Measurements from ENCODE around the gene KRT20. TPM values are rescaled to one million over a fixed set of nuclear protein-coding genes. Genes with fewer than 3 reads are reported as not detected.

KRT20 gene
- total and polyA plus RNA-seq, 2 of the 8 experiments (the other 6 are each of a cell fraction or from before 2014, with no cell fraction given) = not detected

DNA sequence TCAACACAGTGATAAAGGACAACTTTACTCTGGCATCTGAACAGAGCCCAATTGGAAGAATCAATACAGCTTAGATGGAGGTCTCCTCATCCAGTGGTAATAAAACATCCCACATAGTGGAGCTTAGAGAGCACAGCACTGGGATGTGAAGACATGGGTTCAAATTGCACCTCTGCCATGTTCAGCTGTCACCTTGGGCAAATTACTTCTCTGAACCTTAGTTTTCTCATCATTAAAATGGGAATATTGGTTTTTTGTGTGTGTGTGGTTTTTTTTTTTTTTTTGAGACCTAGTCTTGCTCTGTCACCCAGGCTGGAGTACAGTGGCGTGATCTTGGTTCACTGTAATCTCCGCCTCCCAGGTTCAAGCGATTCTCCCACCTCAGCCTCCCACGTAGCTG is 49.0 kb downstream of the KRT20 start:
- Histone ChIP-seq H3K27ac (ENCODE audit: low read depth, low read length) (no peak overlapping the region), H3K56ac (replicated peaks; ENCODE audit: insufficient read length, low read depth, low read length) (no peak overlapping the region), H3K79me2 (ENCODE audit: control insufficient read depth in 1 of 2, insufficient read depth in 2 of 2, low read length in 2 of 2) (no peaks in the 10 kb centered on the region), H2BK120ac (replicated peaks; ENCODE audit: low read depth, low read length) (no peak overlapping the region), H4K5ac (ENCODE audit: insufficient read length, low read depth, low read length) (no peak overlapping the region), H2AFZ (ENCODE audit: low read length) (no peak overlapping the region), H3K36me3 (ENCODE audit: control insufficient read depth in 2 of 4, insufficient read depth in 4 of 4, low read length in 3 of 4) (no peaks in the 10 kb centered on the region), H4K91ac (replicated peaks; ENCODE audit: insufficient read length, low read length) (no peak overlapping the region), H2BK20ac (ENCODE audit: low read length) (no peak overlapping the region), H3K4ac (replicated peaks; ENCODE audit: insufficient read length, low read depth, low read length) (no peak overlapping the region), H3K23ac (ENCODE audit: insufficient read length) (no peak overlapping the region), H3K4me2 (ENCODE audit: insufficient read depth in 1 of 2, low read depth in 2 of 2, low read length in 2 of 2) (no peak overlapping the region), H2AK5ac (ENCODE audit: low read depth, low read length) (no peak overlapping the region), H2BK5ac (ENCODE audit: low read depth, low read length) (no peak overlapping the region), H3K4me1 (replicated peaks in 1 of 4; ENCODE audit: control insufficient read depth in 3 of 4, insufficient read depth in 4 of 4, low read length in 3 of 4) (peaks cover 0 to 3% (median 0%) of the 10 kb centered on the region in 4 experiments; a peak in 1 of 7 replicates), H4K8ac (ENCODE audit: extremely low read depth, insufficient read depth, low read length) (no peak overlapping the region), H2BK15ac (ENCODE audit: low read length) (no peak overlapping the region), H3K18ac (ENCODE audit: extremely low read depth, low read length) (no peak overlapping the region), H3K9ac (replicated peaks in 1 of 4; ENCODE audit: extremely low read depth in 1 of 4, low read depth in 3 of 4, low read length in 3 of 4) (no peak overlapping the region), H3K79me1 (ENCODE audit: low read depth, low read length) (no peaks in the 10 kb centered on the region), H3K23me2 (ENCODE audit: low read depth, low read length) (no peaks in the 10 kb centered on the region), H3K9me3 (ENCODE audit: insufficient read depth in 2 of 2, low read depth in 1 of 2, low read length in 1 of 2) (no peaks in the 10 kb centered on the region), H3K4me3 (ENCODE audit: extremely low read depth in 1 of 4, insufficient read depth in 2 of 4, low read depth in 3 of 4, low read length in 4 of 4) (no peak overlapping the region), H3K14ac (ENCODE audit: insufficient read length) (no peak overlapping the region), H4K20me1 (replicated peaks in 1 of 2; ENCODE audit: control insufficient read depth in 1 of 2, insufficient read depth in 2 of 2, low read length in 2 of 2) (no peaks in the 10 kb centered on the region), H2BK12ac (ENCODE audit: low read depth, low read length) (no peak overlapping the region), H3K27me3 (replicated peaks in 1 of 4; ENCODE audit: control insufficient read depth in 3 of 4, extremely low read depth in 1 of 4, insufficient read depth in 3 of 4, low read length in 3 of 4) (peaks cover 4 to 21% (median 8%) of the 10 kb centered on the region in 4 experiments)
- no peak for TF ChIP-seq BACH1 (IDR thresholded peaks at IDR 0.05; ENCODE audit: low read length)
- TF ChIP-seq BCL11A (IDR thresholded peaks at IDR 0.05; ENCODE audit: low read depth in 2 of 2, low read length in 2 of 2) = no peak
- TF ChIP-seq SIX5 (IDR thresholded peaks at IDR 0.05; ENCODE audit: low read depth, low read length) = no peak
- TF ChIP-seq POU5F1 (IDR thresholded peaks at IDR 0.05; ENCODE audit: low read depth, low read length) = no peak
- ChIA-PET POLR2A (ENCODE audit: partially characterized antibody) (no interaction called here), CTCF (ENCODE audit: partially characterized antibody) (interaction anchor here (0.6 kb wide), 1 partner anchor 818 kb away, joined by 3 read pairs; no protein-coding TSS in a partner anchor)
- 97% methylated on average over 4 of the region's 4 CpGs; no CpG with 5 or more reads in 1 of the 2 experiments for WGBS, 2 experiments (ENCODE audit: extremely low coverage in 1 of 2, insufficient coverage in 1 of 2, insufficient read length in 1 of 2, insufficient replicate concordance in 2 of 2, low coverage in 1 of 2, low lambda C conversion rate in 2 of 2, missing lambda C conversion rate in 1 of 2)
- DNase-seq (ENCODE audit: low read depth in 1 of 2, low spot score in 2 of 2) (no peak), FAIRE-seq (no peak)
